Neural crest cell (in vitro differentiated cells): Measurements from ENCODE around the gene FSCN2. TPM values are rescaled to one million over a fixed set of nuclear protein-coding genes. Genes with fewer than 3 reads are reported as not detected.

Experiments used
- DNase-seq: peaks from one replicate; pipeline ENCODE4 v3.0.0; 2021; ENCODE audit warnings: low read depth, mixed read lengths, low spot score
- H3K27ac Mint-ChIP-seq: one replicate; pipeline ENCODE4 v1.8.0; 2021; ENCODE audit warnings: mild to moderate bottlenecking, mixed read lengths; ENCODE audit not compliant: unreplicated experiment
- H3K27me3 Mint-ChIP-seq: 2 replicates; pipeline ENCODE4 v1.8.0; 2021; ENCODE audit warnings: low read depth, mild to moderate bottlenecking, mixed read lengths
- H3K36me3 Mint-ChIP-seq: 2 replicates; pipeline ENCODE4 v1.8.0; 2021; ENCODE audit warnings: low read depth, mild to moderate bottlenecking, mixed read lengths
- H3K4me1 Mint-ChIP-seq: 2 replicates; pipeline ENCODE4 v1.8.0; 2021; ENCODE audit warnings: mixed read lengths
- H3K4me3 Mint-ChIP-seq: one replicate; pipeline ENCODE4 v1.8.0; 2021; ENCODE audit warnings: mild to moderate bottlenecking, mixed read lengths
- H3K9me3 Mint-ChIP-seq: 2 replicates; pipeline ENCODE4 v1.8.0; 2021; ENCODE audit warnings: mixed read lengths
- CTCF ChIP-seq: fragments of 200-600 bp; sonication (generic); conservative IDR thresholded peaks from 2 replicates; pipeline ENCODE4 v1.5.0; 2021; ENCODE audit warnings: antibody characterized with exemption, mild to moderate bottlenecking
- total RNA-seq: library from RNA; stranded (reverse); gene quantifications from 2 replicates; pipeline ENCODE4 v1.2.1, GENCODE V29; 2021

The FSCN2 gene
- total RNA-seq, 1 donor from 2014 or later = 0.56 TPM

DNA sequence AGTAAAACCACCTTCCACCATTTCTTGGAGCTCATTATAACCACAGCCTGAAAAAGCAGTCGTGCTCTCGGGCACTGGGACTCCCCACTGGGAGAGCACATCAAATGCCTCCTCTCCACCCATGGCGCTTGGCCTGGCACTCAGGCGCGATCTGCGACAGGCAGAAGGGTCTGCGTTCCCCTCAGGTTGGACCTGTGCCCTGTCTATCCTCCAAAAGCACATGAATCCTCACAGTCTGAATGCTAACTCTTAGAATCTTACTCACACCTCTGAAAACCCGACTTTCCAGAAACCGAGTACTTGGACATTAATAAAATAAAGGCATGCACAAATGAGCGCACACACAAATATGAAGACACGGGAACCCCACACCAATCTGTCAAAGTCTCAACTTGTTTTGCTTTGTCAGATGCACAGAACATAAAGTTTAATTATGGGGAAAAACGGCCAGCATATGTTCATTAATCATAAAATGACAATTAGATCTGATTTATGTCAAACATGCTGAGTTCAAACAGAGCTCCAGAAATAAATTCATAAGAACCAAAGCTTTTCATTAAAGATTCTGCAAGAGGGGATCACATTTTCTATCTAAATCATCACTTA, 44.5 kb downstream of the FSCN2 start:
- no peak for DNase-seq
- Mint-ChIP-seq H3K4me3 (no peak overlapping the region), H3K36me3 (peaks cover 6% of the 10 kb centered on the region)

DNA sequence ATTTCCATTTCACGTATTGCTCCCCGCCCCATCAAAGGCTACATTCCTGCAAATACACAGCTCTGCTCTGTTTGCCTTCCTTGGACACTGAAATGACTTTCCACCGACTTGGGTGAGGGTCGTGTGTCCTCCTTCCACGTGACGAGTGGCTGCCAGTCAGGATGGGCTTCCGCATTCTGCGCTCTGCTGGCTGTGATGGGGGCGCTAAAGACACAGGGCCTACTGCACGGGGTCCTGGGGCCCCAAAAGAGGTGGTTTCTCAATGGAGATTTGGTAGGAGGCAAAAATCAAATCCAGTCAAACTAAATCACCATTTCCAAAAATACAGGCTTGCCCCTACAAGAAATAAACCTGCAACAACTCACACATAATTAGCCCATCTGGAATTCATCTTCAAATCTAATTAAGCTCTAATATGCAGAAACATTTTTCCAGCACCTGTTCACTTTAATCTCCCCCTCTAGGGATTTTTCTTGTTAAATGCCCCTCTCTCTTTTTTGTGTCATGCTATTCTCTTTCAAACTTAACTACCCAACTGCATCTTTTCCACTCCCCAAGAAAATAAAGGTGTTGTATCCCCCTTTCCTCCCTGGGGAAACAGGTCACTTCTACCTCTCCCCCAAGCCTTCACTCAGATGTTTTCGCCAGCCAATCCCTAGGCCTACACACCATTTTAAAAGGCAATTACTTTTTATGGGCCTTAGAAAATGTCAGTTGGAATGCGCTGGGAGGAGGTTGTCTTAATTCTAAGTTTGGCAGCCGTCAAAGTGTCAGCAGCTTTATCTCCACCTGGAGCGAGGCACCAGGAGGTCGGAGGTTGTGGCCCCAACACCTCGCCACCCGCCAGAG, 45.8 kb downstream of the FSCN2 start:
- H3K27me3 Mint-ChIP-seq = no peaks in the 10 kb centered on the region
- H3K9me3 Mint-ChIP-seq = no peaks in the 10 kb centered on the region
- peaks cover 8% of the 10 kb centered on the region for H3K36me3 Mint-ChIP-seq
- H3K4me3 Mint-ChIP-seq = no peak overlapping the region
- no peak for TF ChIP-seq CTCF
- H3K27ac Mint-ChIP-seq = no peak overlapping the region
- DNase-seq = no peak
- peaks cover 10% of the 10 kb centered on the region for H3K4me1 Mint-ChIP-seq

More for the DNA sequence above, 44.5 kb downstream of the FSCN2 start:
- TF ChIP-seq CTCF = no peak
- H3K27ac Mint-ChIP-seq = no peak overlapping the region
- H3K9me3 Mint-ChIP-seq = no peaks in the 10 kb centered on the region
- H3K27me3 Mint-ChIP-seq = no peaks in the 10 kb centered on the region
- H3K4me1 Mint-ChIP-seq = peaks cover 10% of the 10 kb centered on the region

DNA sequence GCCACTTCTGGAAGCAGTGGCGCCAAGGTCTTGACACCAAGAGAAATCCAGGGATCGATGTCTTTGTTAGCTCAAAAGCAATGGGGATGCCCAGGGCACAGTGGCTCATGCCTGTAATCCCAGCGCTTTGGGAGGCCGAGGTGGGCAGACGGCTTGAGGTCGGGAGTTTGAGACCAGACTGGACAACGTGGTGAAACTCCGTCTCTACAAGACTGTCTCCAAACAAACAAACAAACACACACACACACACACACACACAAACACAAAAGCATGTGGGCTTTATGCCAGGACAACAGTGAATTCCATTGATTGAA, 46.4 kb downstream of the FSCN2 start:
- no peaks in the 10 kb centered on the region for H3K27me3 Mint-ChIP-seq
- H3K27ac Mint-ChIP-seq = no peak overlapping the region
- DNase-seq = no peak
- no peaks in the 10 kb centered on the region for H3K9me3 Mint-ChIP-seq
- no peak overlapping the region for H3K4me3 Mint-ChIP-seq
- peaks cover 10% of the 10 kb centered on the region for H3K4me1 Mint-ChIP-seq
- no peak for TF ChIP-seq CTCF
- H3K36me3 Mint-ChIP-seq = peaks cover 11% of the 10 kb centered on the region

DNA sequence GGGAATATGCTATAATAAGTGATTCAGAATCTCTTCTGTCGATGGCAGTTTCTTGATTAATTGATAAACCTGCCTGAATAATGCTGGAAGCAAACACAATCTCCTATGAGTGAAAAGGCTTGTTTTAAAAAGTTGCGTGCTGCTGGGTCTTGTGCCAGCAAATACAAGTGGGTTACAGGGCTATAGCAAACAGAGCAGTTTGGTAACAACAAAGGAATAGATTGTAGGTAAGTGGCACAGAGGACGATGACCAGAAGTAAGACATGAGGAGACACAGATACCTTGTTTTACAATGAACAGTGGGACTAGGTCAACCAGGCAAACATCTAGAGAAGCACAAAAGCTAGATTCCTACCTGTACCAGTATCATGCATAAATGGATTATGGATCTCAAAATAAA, 47.7 kb downstream of the FSCN2 start:
- H3K36me3 Mint-ChIP-seq = peaks cover 11% of the 10 kb centered on the region
- H3K27me3 Mint-ChIP-seq = no peaks in the 10 kb centered on the region
- TF ChIP-seq CTCF = no peak
- H3K27ac Mint-ChIP-seq = no peak overlapping the region
- peaks cover 10% of the 10 kb centered on the region for H3K4me1 Mint-ChIP-seq
- no peaks in the 10 kb centered on the region for H3K9me3 Mint-ChIP-seq
- no peak for DNase-seq
- no peak overlapping the region for H3K4me3 Mint-ChIP-seq

DNA sequence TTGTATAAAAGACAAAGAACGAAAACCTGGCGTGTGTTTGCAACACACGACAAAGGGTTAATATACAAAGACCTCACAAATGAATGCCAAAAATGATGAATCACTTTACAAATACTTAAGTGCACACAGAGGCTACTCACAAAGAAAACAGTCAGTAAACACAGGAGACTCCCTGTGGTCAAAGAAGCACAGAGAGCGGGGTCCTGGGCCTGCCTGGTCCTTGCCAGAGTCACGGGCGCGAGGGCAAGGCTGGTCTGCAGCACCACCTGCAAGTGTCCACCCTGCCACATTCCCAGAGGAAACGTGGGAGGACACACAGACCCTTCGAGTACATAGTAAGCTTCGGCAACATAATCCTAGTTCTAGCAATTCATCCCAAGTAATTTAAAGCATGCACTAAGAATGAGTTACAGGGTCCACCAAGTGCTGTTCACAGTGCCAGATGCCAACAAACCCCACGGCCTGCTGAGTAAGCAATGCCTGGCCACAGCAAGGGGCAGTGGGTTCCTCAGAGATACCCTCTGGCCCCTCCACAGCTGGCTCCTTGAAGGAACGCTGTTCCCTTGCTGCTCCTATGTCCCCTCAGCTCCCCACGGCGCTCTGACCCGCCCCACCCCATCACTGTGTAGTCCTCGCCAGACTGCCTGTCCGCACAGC, 48.6 kb downstream of the FSCN2 start:
- Mint-ChIP-seq H3K9me3 (no peaks in the 10 kb centered on the region), H3K27me3 (no peaks in the 10 kb centered on the region), H3K36me3 (peaks cover 12% of the 10 kb centered on the region), H3K27ac (no peak overlapping the region), H3K4me3 (no peak overlapping the region), H3K4me1 (peaks cover 10% of the 10 kb centered on the region)
- no peak for TF ChIP-seq CTCF
- no peak for DNase-seq
